Activated CD4-positive, alpha-beta T cell treated with anti-CD3 and anti-CD28 coated beads, Interleukin-2, amount 50 U/mL, for 1 hour (primary cell): ENCODE data around the gene CCT8.

Experiments used
- DNase-seq: peaks from one replicate; pipeline ENCODE4 v3.0.0-alpha.2; 2020

The CCT8 gene

GRCh38 chr21:29077651-29078090, 4.2 kb upstream of the CCT8 start:
- no peak for DNase-seq

- peak; percentile 62 for DNase-seq
Measured at GRCh38 chr21:29076731-29077640, 3.5 kb upstream of the CCT8 start.

- no peak for DNase-seq
Measured at GRCh38 chr21:29075706-29076466, 2.4 kb upstream of the CCT8 start.

GRCh38 chr21:29074783-29075182, 1.3 kb upstream of the CCT8 start:
- DNase-seq = no peak

GRCh38 chr21:29074007-29074376, 544 bp upstream of the CCT8 start:
- no peak for DNase-seq

- DNase-seq = no peak
Measured at GRCh38 chr21:29072873-29073221, 601 bp downstream of the CCT8 start.

GRCh38 chr21:29064850-29065481, 8.5 kb downstream of the CCT8 start:
- DNase-seq = no peak

- no peak for DNase-seq
Measured at GRCh38 chr21:29056538-29057050, 16.9 kb downstream of the CCT8 start.

GRCh38 chr21:29056005-29056404, 17.4 kb downstream of the CCT8 start:
- no peak for DNase-seq

GRCh38 chr21:29055080-29055479, 18.4 kb downstream of the CCT8 start:
- DNase-seq = no peak

GRCh38 chr21:29053656-29054055, 19.8 kb downstream of the CCT8 start:
- DNase-seq = no peak

- no peak for DNase-seq
Measured at GRCh38 chr21:29053011-29053553, 20.4 kb downstream of the CCT8 start.

GRCh38 chr21:29052224-29052623, 21.2 kb downstream of the CCT8 start:
- no peak for DNase-seq

- DNase-seq = no peak
Measured at GRCh38 chr21:29034678-29035077, 38.8 kb downstream of the CCT8 start.

- no peak for DNase-seq
Measured at GRCh38 chr21:29033871-29034270, 39.6 kb downstream of the CCT8 start.

GRCh38 chr21:29033301-29033700, 40.1 kb downstream of the CCT8 start:
- DNase-seq = no peak

GRCh38 chr21:29030909-29031308, 42.5 kb downstream of the CCT8 start:
- DNase-seq = no peak

- no peak for DNase-seq
Measured at GRCh38 chr21:29029524-29029923, 43.9 kb downstream of the CCT8 start.

GRCh38 chr21:29025328-29025713, 48.1 kb downstream of the CCT8 start:
- DNase-seq = no peak

GRCh38 chr21:29024474-29025327, 48.7 kb downstream of the CCT8 start, which contains the start of gene USP16:
USP16 (plus strand) TSS chr21:29024668; CDS start chr21:29027914, 3,246 bp downstream.
- DNase-seq = peak; percentile 89

GRCh38 chr21:29022166-29022565, 51.3 kb downstream of the CCT8 start:
- DNase-seq = no peak

GRCh38 chr21:29018540-29018939, 54.9 kb downstream of the CCT8 start:
- no peak for DNase-seq
